RWPE1 (cell line): ENCODE data around the gene CGNL1.

Experiments
- CTCF ChIA-PET: fragments of 350-600 bp; sonication (Branson Sonifier 250); formaldehyde crosslinking; extraction: SDS; loops from one replicate; lab custom pipeline; 2021; lab: Yijun Ruan, JAX
- POLR2A ChIA-PET: fragments of 400-600 bp; formaldehyde crosslinking; extraction: SDS; loops from one replicate; lab custom pipeline; 2020; ENCODE audit warnings: antibody characterized with exemption; ENCODE audit not compliant: low non-redundant PET; lab: Yijun Ruan, JAX
- DNase-seq: peaks from one replicate; pipeline ENCODE4 v3.0.0; 2012; ENCODE audit warnings: low spot score
- H3K27ac ChIP-seq: fragments of 450-650 bp; 2 replicates; pipeline ENCODE4 v1.5.1; 2017
- CTCF ChIP-seq: fragments of 450-650 bp; conservative IDR thresholded peaks from 2 replicates; pipeline ENCODE4 v1.5.1; 2017; ENCODE audit warnings: low read depth, mild to moderate bottlenecking

CGNL1 gene

GRCh38 chr15:57386976-57387375 lies 10.7 kb downstream of the CGNL1 start:
- H3K27ac ChIP-seq: no peak overlapping the region
- ChIA-PET CTCF (no interaction called here), POLR2A (no interaction called here)
- no peak for DNase-seq
- TF ChIP-seq CTCF: no peak

- H3K27ac ChIP-seq: no peak overlapping the region
- ChIA-PET POLR2A (interaction anchor here (0.7 kb wide), 1 partner anchor 1921 kb away, joined by 3 read pairs; no protein-coding TSS in a partner anchor), CTCF (interaction anchor here (0.6 to 0.8 kb wide), 2 partner anchors 79 to 140 kb away, joined by 3 to 7 read pairs; no protein-coding TSS in a partner anchor)
- DNase-seq: no peak
- no peak for TF ChIP-seq CTCF
Observed at GRCh38 chr15:57387564-57388076, 11.3 kb downstream of the CGNL1 start.

DNA sequence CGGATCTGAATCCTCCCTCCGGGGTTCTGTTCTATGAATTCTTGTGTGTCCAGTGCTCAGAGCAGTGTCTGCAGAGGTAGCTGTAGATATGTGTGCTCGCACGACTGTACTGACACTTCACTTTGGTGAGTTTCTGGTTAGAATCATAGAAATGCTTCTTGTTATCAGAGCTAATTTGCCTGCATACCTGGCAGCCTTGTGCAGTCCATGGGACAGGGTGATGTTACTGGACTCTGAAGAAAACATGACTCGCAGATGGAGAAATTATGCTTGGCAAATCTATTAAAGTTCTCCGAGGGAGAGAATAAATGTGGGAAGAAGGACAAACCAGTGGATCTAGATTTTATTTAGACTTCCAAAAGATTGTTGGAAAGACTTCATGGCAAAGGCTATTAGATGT lies 12.2 kb downstream of the CGNL1 start:
- ChIA-PET CTCF (no interaction called here), POLR2A (no interaction called here)
- no peak for DNase-seq
- H3K27ac ChIP-seq: no peak overlapping the region
- TF ChIP-seq CTCF: no peak

GRCh38 chr15:57389991-57390390 lies 13.7 kb downstream of the CGNL1 start:
- no peak for DNase-seq
- TF ChIP-seq CTCF: no peak
- ChIA-PET POLR2A (no interaction called here), CTCF (interaction anchor here (0.6 kb wide), 1 partner anchor 102 kb away, joined by 3 read pairs; no protein-coding TSS in a partner anchor)
- no peak overlapping the region for H3K27ac ChIP-seq

DNA sequence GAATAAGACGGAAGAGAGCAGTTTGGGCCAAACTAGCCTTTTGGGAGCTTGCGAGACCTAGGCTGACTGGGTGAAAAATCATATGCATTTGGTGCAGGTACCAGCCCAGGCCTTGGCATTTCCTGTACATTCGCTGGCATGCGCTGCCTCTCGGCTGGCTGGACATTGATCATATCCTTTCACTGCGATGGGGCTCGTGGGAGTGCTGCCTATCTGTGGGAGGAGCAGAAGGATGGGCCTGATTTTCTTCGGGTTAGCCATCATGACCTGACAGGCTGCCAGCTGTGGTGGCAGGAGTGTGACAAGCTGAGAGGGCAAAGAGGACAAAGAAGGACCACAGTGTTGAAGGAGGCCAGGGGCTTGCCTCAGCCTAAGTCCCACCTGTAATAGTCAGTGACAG lies 14.3 kb downstream of the CGNL1 start:
- TF ChIP-seq CTCF: no peak
- POLR2A ChIA-PET: no interaction called here
- H3K27ac ChIP-seq: no peak overlapping the region
- DNase-seq: no peak
- CTCF ChIA-PET: interaction anchor here (0.7 kb wide), 1 partner anchor 137 kb away, joined by 3 read pairs; no protein-coding TSS in a partner anchor

- DNase-seq: no peak
- no peak overlapping the region for H3K27ac ChIP-seq
- ChIA-PET CTCF (no interaction called here), POLR2A (no interaction called here)
- TF ChIP-seq CTCF: no peak
Observed at GRCh38 chr15:57391537-57391936, 15.2 kb downstream of the CGNL1 start.
